GM12801 (cell line): ENCODE measurements around the gene INPP5B.

Experiments
- CTCF ChIP-seq: IDR thresholded peaks from one replicate; pipeline ENCODE4 v1.5.1; 2011; ENCODE audit warnings: control low read depth; ENCODE audit not compliant: insufficient read length; ENCODE audit errors: extremely low read depth

The INPP5B gene

GRCh38 chr1:37946703-37947360 is at the start of gene INPP5B:
Gene INPP5B, minus strand, starts transcription at chr1:37947053. Its CDS starts 745 bp downstream, at chr1:37946308.
- no peak for TF ChIP-seq CTCF

GRCh38 chr1:37995751-37996345 is 49.0 kb upstream of the INPP5B start:
- TF ChIP-seq CTCF = no peak

GRCh38 chr1:37994886-37995566 is 48.2 kb upstream of the INPP5B start:
- no peak for TF ChIP-seq CTCF

- TF ChIP-seq CTCF = no peak
Measured at GRCh38 chr1:37989361-37989930, 42.6 kb upstream of the INPP5B start.

GRCh38 chr1:37987679-37988078 is 40.8 kb upstream of the INPP5B start:
- no peak for TF ChIP-seq CTCF

GRCh38 chr1:37983546-37983945 is 36.7 kb upstream of the INPP5B start:
- TF ChIP-seq CTCF = no peak

GRCh38 chr1:37978541-37978940 is 31.7 kb upstream of the INPP5B start:
- no peak for TF ChIP-seq CTCF
